IMR-90 (cell line): ENCODE measurements around the gene MEGF9. TPM values are rescaled to one million over a fixed set of nuclear protein-coding genes. Genes with fewer than 3 reads are reported as not detected.

Experiments
- ATAC-seq: fragments of 200-7000 bp; cut with Tn5 transposase; 2 replicates; pipeline ENCODE4 v1.9.1; 2020; ENCODE audit warnings: low read depth, mild to moderate bottlenecking, moderate library complexity
- BruUV-seq: library from RNA; stranded (reverse); fragments of 400-500 nt; replicated peaks from 2 replicates; lab custom pipeline; 2021; lab: Mats Ljungman, UMichigan
- CTCF ChIA-PET: fragments of 300-600 bp; formaldehyde crosslinking; extraction: SDS; loops from one replicate; lab custom pipeline; 2021; ENCODE audit warnings: antibody characterized with exemption; lab: Yijun Ruan, JAX
- POLR2A ChIA-PET: fragments of 300-600 bp; sonication (Branson Sonifier 250); formaldehyde crosslinking; loops from one replicate; lab custom pipeline; 2022; ENCODE audit warnings: antibody characterized with exemption; ENCODE audit not compliant: unreplicated experiment; lab: Charles Lee
- DNase-seq: peaks from one replicate; pipeline ENCODE4 v3.0.0; 2013
- H2AFZ ChIP-seq: replicated peaks from 2 replicates; pipeline ENCODE3; 2013; ENCODE audit warnings: low read length, mild to moderate bottlenecking; ENCODE audit not compliant: poor library complexity
- H2AK5ac ChIP-seq: 2 replicates; pipeline ENCODE4 v1.6.1; 2013; ENCODE audit warnings: low read depth, low read length, inconsistent platforms
- H2AK9ac ChIP-seq: replicated peaks from 2 replicates; pipeline ENCODE3; 2013; ENCODE audit warnings: mild to moderate bottlenecking, low read depth, low read length, moderate library complexity; ENCODE audit not compliant: poor library complexity
- H2BK120ac ChIP-seq: 2 replicates; pipeline ENCODE4 v1.6.1; 2013; ENCODE audit warnings: low read depth, low read length, inconsistent platforms
- H2BK15ac ChIP-seq: 3 replicates; pipeline ENCODE4 v1.6.1; 2013; ENCODE audit warnings: low read depth, low read length, inconsistent platforms
- H2BK20ac ChIP-seq: 2 replicates; pipeline ENCODE4 v1.6.1; 2013; ENCODE audit warnings: low read depth, mild to moderate bottlenecking, inconsistent platforms, low read length, moderate library complexity
- H2BK5ac ChIP-seq: 2 replicates; pipeline ENCODE4 v1.6.1; 2013; ENCODE audit warnings: mild to moderate bottlenecking, low read depth, low read length, inconsistent platforms; ENCODE audit not compliant: poor library complexity, severe bottlenecking
- H3K14ac ChIP-seq: replicated peaks from 2 replicates; pipeline ENCODE4 v1.6.1; 2013; ENCODE audit warnings: low read depth, low read length, inconsistent platforms
- H3K18ac ChIP-seq: 2 replicates; pipeline ENCODE4 v1.6.1; 2013; ENCODE audit warnings: low read depth, low read length, control low read depth
- H3K23ac ChIP-seq: 2 replicates; pipeline ENCODE4 v1.6.1; 2013; ENCODE audit warnings: low read depth, low read length, inconsistent platforms
- H3K27ac ChIP-seq: 2 replicates; pipeline ENCODE4 v1.5.1; 2013; ENCODE audit warnings: mild to moderate bottlenecking, control low read depth, low read length; ENCODE audit not compliant: insufficient read depth
- H3K27me3 ChIP-seq: 2 replicates; pipeline ENCODE4 v1.6.1; 2013; ENCODE audit warnings: low read length; ENCODE audit not compliant: control insufficient read depth, insufficient read depth
- H3K36me3 ChIP-seq: 2 replicates; pipeline ENCODE4 v1.6.1; 2013; ENCODE audit warnings: low read length, mixed read lengths; ENCODE audit not compliant: control insufficient read depth, insufficient read depth
- H3K4ac ChIP-seq: 2 replicates; pipeline ENCODE4 v1.6.1; 2013; ENCODE audit warnings: low read depth, low read length, inconsistent platforms
- H3K4me1 ChIP-seq: 2 replicates; pipeline ENCODE4 v1.6.1; 2013; ENCODE audit warnings: low read length, mixed read lengths; ENCODE audit not compliant: control insufficient read depth, insufficient read depth
- H3K4me2 ChIP-seq: 2 replicates; pipeline ENCODE4 v1.6.1; 2013; ENCODE audit warnings: low read depth, mild to moderate bottlenecking, control low read depth, low read length, moderate library complexity
- H3K4me3 ChIP-seq: 2 replicates; pipeline ENCODE4 v1.5.1; 2013; ENCODE audit warnings: low read depth, mild to moderate bottlenecking, control low read depth, low read length, moderate library complexity; ENCODE audit not compliant: insufficient read depth
- H3K56ac ChIP-seq: 2 replicates; pipeline ENCODE4 v1.6.1; 2013; ENCODE audit warnings: low read length, inconsistent platforms; ENCODE audit not compliant: insufficient read depth; ENCODE audit errors: extremely low read depth
- H3K79me1 ChIP-seq, 2 experiments: 2 replicates each; pipeline ENCODE4 v1.6.1; 2013; ENCODE audit warnings: low read length in 2 of 2, inconsistent platforms in 1 of 2, low read depth in 1 of 2
- H3K9ac ChIP-seq: 2 replicates; pipeline ENCODE4 v1.6.1; 2013; ENCODE audit warnings: low read depth, low read length, control low read depth
- H3K9me1 ChIP-seq: 2 replicates; pipeline ENCODE4 v1.6.1; 2013; ENCODE audit warnings: low read length, inconsistent platforms; ENCODE audit not compliant: insufficient read depth
- H3K9me3 ChIP-seq: 2 replicates; pipeline ENCODE4 v1.6.1; 2013; ENCODE audit warnings: low read length; ENCODE audit not compliant: control insufficient read depth, insufficient read depth
- H4K20me1 ChIP-seq: 2 replicates; pipeline ENCODE4 v1.6.1; 2013; ENCODE audit warnings: low read length, inconsistent platforms; ENCODE audit not compliant: insufficient read depth
- H4K5ac ChIP-seq: 2 replicates; pipeline ENCODE4 v1.6.1; 2013; ENCODE audit warnings: mild to moderate bottlenecking, low read depth, low read length, control low read depth
- H4K8ac ChIP-seq, 2 experiments: 2 replicates each; pipeline ENCODE4 v1.6.1; 2013; ENCODE audit warnings: low read depth in 2 of 2, low read length in 2 of 2, control low read depth in 1 of 2, inconsistent platforms in 1 of 2
- H4K91ac ChIP-seq: 2 replicates; pipeline ENCODE4 v1.6.1; 2013; ENCODE audit warnings: low read depth, low read length, inconsistent platforms; ENCODE audit not compliant: insufficient read depth
- RAD21 ChIP-seq: IDR thresholded peaks from 2 replicates; pipeline ENCODE4 v1.6.1; 2012; ENCODE audit warnings: low read length, improper control_type of control experiment
- RCOR1 ChIP-seq: IDR thresholded peaks from 2 replicates; pipeline ENCODE4 v1.6.1; 2012; ENCODE audit warnings: mild to moderate bottlenecking, low read length, improper control_type of control experiment; ENCODE audit not compliant: insufficient replicate concordance
- SMC3 ChIP-seq: fragments of 150-350 bp; IDR thresholded peaks from 2 replicates; pipeline ENCODE4 v1.6.1; 2016; ENCODE audit warnings: low read depth, mild to moderate bottlenecking, antibody characterized with exemption, low read length, moderate library complexity
- WGBS, 2 experiments: methylation state at CpG; one replicate each; pipeline versions ENCODE4 v1.1.5 to v1.1.7; 2013; ENCODE audit warnings: missing lambda C conversion rate in 2 of 2; ENCODE audit not compliant: insufficient read length in 1 of 2; ENCODE audit errors: extremely low coverage in 2 of 2; 5-methylcytosine and 5-hydroxymethylcytosine counted together
- dilution Hi-C: fragments of 300-500 bp; cut with HindIII; formaldehyde crosslinking; loops from one replicate; pipeline ENCODE4 v1.14.3; 2018; ENCODE audit warnings: low sequenced_read_pairs; ENCODE audit not compliant: unreplicated experiment
- in situ Hi-C: fragments of 300-500 bp; cut with MboI; formaldehyde crosslinking; loops from 3 replicates; pipeline ENCODE4 v1.14.3; 2019; ENCODE audit warnings: low sequenced_read_pairs, inconsistent platforms, mixed read lengths
- intact Hi-C: fragments of 100-400 bp; cut with micrococcal nuclease; formaldehyde crosslinking; loops from 2 replicates; pipeline ENCODE4 v1.10.0; 2022
- polyA plus RNA-seq, 3 experiments: library from polyadenylated mRNA; depleted of rRNA; stranded (reverse); fragments of >200 nt; gene quantifications; 2 replicates each; pipeline ENCODE4 v1.2.3, GENCODE V29; 2012; ENCODE audit warnings: low replicate concordance in 1 of 3
- total RNA-seq: library from RNA; depleted of rRNA; stranded (reverse); fragments of >200 nt; gene quantifications from 2 replicates; pipeline ENCODE4 v1.2.3, GENCODE V29; 2012
- TF ChIP-seq, protein P1 (sequence below): fragments of 150-350 bp; IDR thresholded peaks from 2 replicates; pipeline ENCODE4 v1.6.1; 2017; ENCODE audit warnings: mild to moderate bottlenecking, antibody characterized with exemption, low read length, low read depth
- TF ChIP-seq, protein P2 (sequence below): fragments of 150-350 bp; IDR thresholded peaks from 2 replicates; pipeline ENCODE4 v1.6.1; 2016; ENCODE audit warnings: low read depth, mild to moderate bottlenecking, low read length, moderate library complexity, borderline replicate concordance

MEGF9 gene
- total and polyA plus RNA-seq, 2 of the 4 experiments (the other 2 are of a cell fraction) = 3.4 TPM

DNA sequence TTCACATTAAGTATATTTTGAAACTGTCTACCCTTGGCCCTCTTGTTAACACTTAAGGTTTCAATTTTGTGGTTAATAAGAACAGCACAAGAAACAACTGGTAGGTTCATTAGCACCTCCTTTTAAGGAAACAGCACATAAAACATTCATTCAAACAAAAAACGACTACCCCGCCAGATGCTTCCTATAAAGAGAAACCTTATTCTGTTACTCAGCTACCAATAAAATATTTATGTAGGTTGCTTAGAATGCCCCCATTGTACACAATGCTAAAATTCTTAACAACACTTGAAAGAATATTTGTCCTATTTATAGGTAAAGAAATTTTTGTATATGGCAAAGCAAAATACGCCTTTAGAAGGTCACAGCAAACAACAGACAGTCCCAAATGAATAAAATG lies 157.5 kb downstream of the MEGF9 start:
- Histone ChIP-seq H3K79me1 (peaks cover 34 to 39% of the 10 kb centered on the region in 2 experiments), H2AFZ (no peak overlapping the region), H3K56ac (no peak overlapping the region), H3K4me2 (no peak overlapping the region), H4K5ac (no peak overlapping the region), H3K27ac (no peak overlapping the region), H3K4ac (no peak overlapping the region), H3K27me3 (no peaks in the 10 kb centered on the region), H2AK9ac (no peak overlapping the region), H4K91ac (no peak overlapping the region), H3K36me3 (0 out of 2 replicates have a peak, but pooled peaks cover 3% of the 10 kb centered on the region), H4K8ac (no peak overlapping the region), H2BK15ac (no peak overlapping the region), H3K4me3 (no peak overlapping the region), H3K9me3 (no peaks in the 10 kb centered on the region), H3K23ac (no peak overlapping the region), H2BK120ac (no peak overlapping the region), H3K14ac (no peak overlapping the region), H3K18ac (no peak overlapping the region), H3K9me1 (peaks cover 6% of the 10 kb centered on the region), H3K9ac (no peak overlapping the region), H2AK5ac (no peak overlapping the region), H2BK20ac (no peak overlapping the region), H4K20me1 (no peaks in the 10 kb centered on the region), H3K4me1 (no peaks in the 10 kb centered on the region), H2BK5ac (no peak overlapping the region)
- ATAC-seq (no peak), DNase-seq (no peak)
- in situ Hi-C loops = no loop called here
- ChIA-PET CTCF (no interaction called here), POLR2A (no interaction called here)
- dilution Hi-C loops = no loop called here
- intact Hi-C loops = no loop called here
- TF ChIP-seq, protein P1, sequence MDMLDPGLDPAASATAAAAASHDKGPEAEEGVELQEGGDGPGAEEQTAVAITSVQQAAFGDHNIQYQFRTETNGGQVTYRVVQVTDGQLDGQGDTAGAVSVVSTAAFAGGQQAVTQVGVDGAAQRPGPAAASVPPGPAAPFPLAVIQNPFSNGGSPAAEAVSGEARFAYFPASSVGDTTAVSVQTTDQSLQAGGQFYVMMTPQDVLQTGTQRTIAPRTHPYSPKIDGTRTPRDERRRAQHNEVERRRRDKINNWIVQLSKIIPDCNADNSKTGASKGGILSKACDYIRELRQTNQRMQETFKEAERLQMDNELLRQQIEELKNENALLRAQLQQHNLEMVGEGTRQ = no peak
- TF ChIP-seq, protein P2, sequence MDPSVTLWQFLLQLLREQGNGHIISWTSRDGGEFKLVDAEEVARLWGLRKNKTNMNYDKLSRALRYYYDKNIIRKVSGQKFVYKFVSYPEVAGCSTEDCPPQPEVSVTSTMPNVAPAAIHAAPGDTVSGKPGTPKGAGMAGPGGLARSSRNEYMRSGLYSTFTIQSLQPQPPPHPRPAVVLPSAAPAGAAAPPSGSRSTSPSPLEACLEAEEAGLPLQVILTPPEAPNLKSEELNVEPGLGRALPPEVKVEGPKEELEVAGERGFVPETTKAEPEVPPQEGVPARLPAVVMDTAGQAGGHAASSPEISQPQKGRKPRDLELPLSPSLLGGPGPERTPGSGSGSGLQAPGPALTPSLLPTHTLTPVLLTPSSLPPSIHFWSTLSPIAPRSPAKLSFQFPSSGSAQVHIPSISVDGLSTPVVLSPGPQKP = no peak
- no peak for TF ChIP-seq RAD21
- no peak for TF ChIP-seq RCOR1
- TF ChIP-seq SMC3 = no peak
- no CpG with 5 or more reads among the region's 3 CpGs for WGBS, 2 experiments
- no TSS peak for BruUV-seq
